Measurements from ENCODE around the gene HELZ. TPM values are rescaled to one million over a fixed set of nuclear protein-coding genes. Genes with fewer than 3 reads are reported as not detected.

The HELZ gene
- total and polyA plus RNA-seq, 10 donors, result 2.5 to 154 (median 88.7) TPM

GRCh38 chr17:67032382-67032781, 212.6 kb downstream of the HELZ start:
- no peak for DNase-seq
- no peak overlapping the region for H3K27ac ChIP-seq
- intact Hi-C loops (cut with DNase I; ENCODE audit: low total_unique reads), result no loop called here
- no peaks in the 10 kb centered on the region for H3K4me1 ChIP-seq
- 93 to 96% (median 94%) methylated on average over 14 of the region's 14 CpGs for WGBS, 5 donors
- TF ChIP-seq POLR2A (IDR thresholded peaks at IDR 0.05) (no peak), CTCF (IDR thresholded peaks at IDR 0.05 in 8 of 11, conservative IDR thresholded peaks at IDR 0.05 in 3 of 11) (no peak), POLR2AphosphoS5 (IDR thresholded peaks at IDR 0.05) (no peak)
- H3K36me3 ChIP-seq, result no peaks in the 10 kb centered on the region
- H3K9me3 ChIP-seq, result no peaks in the 10 kb centered on the region
- no peak overlapping the region for H3K4me3 ChIP-seq
- H3K27me3 ChIP-seq (replicated peaks in 1 of 7), result peaks cover 0 to 3% (median 0%) of the 10 kb centered on the region in 7 donors

GRCh38 chr17:67030641-67031040, 214.4 kb downstream of the HELZ start:
- DNase-seq, result no peak
- TF ChIP-seq CTCF (IDR thresholded peaks at IDR 0.05 in 8 of 11, conservative IDR thresholded peaks at IDR 0.05 in 3 of 11), result no peak
- no peak for TF ChIP-seq POLR2A (IDR thresholded peaks at IDR 0.05)
- no peak for TF ChIP-seq POLR2AphosphoS5 (IDR thresholded peaks at IDR 0.05)
- 90 to 96% (median 92%) methylated on average over 15 to 21 of the region's 21 CpGs for WGBS, 5 donors
- intact Hi-C loops (cut with DNase I; ENCODE audit: low total_unique reads), result no loop called here
- H3K9me3 ChIP-seq, result no peaks in the 10 kb centered on the region
- no peak overlapping the region for H3K4me3 ChIP-seq
- H3K36me3 ChIP-seq, result no peaks in the 10 kb centered on the region
- peaks cover 0 to 3% (median 0%) of the 10 kb centered on the region in 7 donors for H3K27me3 ChIP-seq (replicated peaks in 1 of 7)
- no peaks in the 10 kb centered on the region for H3K4me1 ChIP-seq
- H3K27ac ChIP-seq, result no peak overlapping the region

- no peaks in the 10 kb centered on the region for H3K4me1 ChIP-seq
- no peak overlapping the region for H3K27ac ChIP-seq
- H3K9me3 ChIP-seq, result no peaks in the 10 kb centered on the region
- WGBS, 5 donors, result 84 to 87% (median 86%) methylated on average over 12 of the region's 12 CpGs
- TF ChIP-seq POLR2AphosphoS5 (IDR thresholded peaks at IDR 0.05) (no peak), CTCF (IDR thresholded peaks at IDR 0.05 in 8 of 11, conservative IDR thresholded peaks at IDR 0.05 in 3 of 11) (no peak), POLR2A (IDR thresholded peaks at IDR 0.05) (no peak)
- peaks cover 0 to 15% (median 0%) of the 10 kb centered on the region in 7 donors for H3K27me3 ChIP-seq (replicated peaks in 1 of 7)
- DNase-seq, result no peak
- intact Hi-C loops (cut with DNase I; ENCODE audit: low total_unique reads), result no loop called here
- H3K36me3 ChIP-seq, result no peaks in the 10 kb centered on the region
- no peak overlapping the region for H3K4me3 ChIP-seq
Measured at GRCh38 chr17:67027031-67027628, 217.9 kb downstream of the HELZ start.

GRCh38 chr17:67026341-67026740, 218.7 kb downstream of the HELZ start:
- WGBS, 5 donors, result 91 to 97% (median 94%) methylated on average over 2 of the region's 2 CpGs
- no peaks in the 10 kb centered on the region for H3K9me3 ChIP-seq
- H3K36me3 ChIP-seq, result no peaks in the 10 kb centered on the region
- H3K4me3 ChIP-seq, result no peak overlapping the region
- TF ChIP-seq POLR2A (IDR thresholded peaks at IDR 0.05) (no peak), POLR2AphosphoS5 (IDR thresholded peaks at IDR 0.05) (no peak), CTCF (IDR thresholded peaks at IDR 0.05 in 8 of 11, conservative IDR thresholded peaks at IDR 0.05 in 3 of 11) (no peak)
- DNase-seq, result no peak
- H3K27ac ChIP-seq, result no peak overlapping the region
- peaks cover 0 to 15% (median 0%) of the 10 kb centered on the region in 7 donors for H3K27me3 ChIP-seq (replicated peaks in 1 of 7)
- no peaks in the 10 kb centered on the region for H3K4me1 ChIP-seq
- intact Hi-C loops (cut with DNase I; ENCODE audit: low total_unique reads), result no loop called here
